ENCODE results near the gene SH3RF3. TPM values are rescaled to one million over a fixed set of nuclear protein-coding genes. Genes with fewer than 3 reads are reported as not detected.

Gene SH3RF3
- total RNA-seq, 1 donor from 2014 or later = 0.28 TPM

DNA sequence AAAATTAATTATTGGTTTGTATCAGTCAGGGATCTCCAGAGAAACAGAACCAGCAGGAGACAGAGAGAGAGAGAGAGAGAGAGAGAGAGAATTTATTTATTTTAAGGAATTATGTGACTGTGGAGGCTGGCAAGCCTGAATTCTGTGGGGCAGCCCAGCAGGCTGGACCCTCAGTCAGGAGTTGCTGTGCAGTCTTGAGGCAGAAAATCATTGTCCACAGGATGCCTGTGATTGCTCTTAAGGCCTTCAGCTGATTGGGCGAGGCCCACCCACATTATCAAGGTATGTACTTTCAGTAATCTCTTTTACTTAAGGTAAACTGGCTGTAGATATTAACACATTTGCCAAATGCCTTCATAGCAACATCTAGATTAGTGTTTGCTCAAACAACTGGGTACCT, 329.5 kb downstream of the SH3RF3 start:
- H3K9me3 ChIP-seq (ENCODE audit: low read depth) = no peaks in the 10 kb centered on the region
- no peaks in the 10 kb centered on the region for H4K20me1 ChIP-seq (ENCODE audit: low read depth)
- no peaks in the 10 kb centered on the region for H3K4me1 ChIP-seq
- no peaks in the 10 kb centered on the region for H3K27me3 ChIP-seq
- no peak overlapping the region for H3K27ac ChIP-seq
- Mint-ChIP-seq H3K4me3 (no peak overlapping the region), H3K9me3 (no peaks in the 10 kb centered on the region), H3K27me3 (ENCODE audit: insufficient read depth, low read depth) (peaks cover 3% of the 10 kb centered on the region), H3K27ac (no peak overlapping the region), H3K4me1 (peaks cover 4% of the 10 kb centered on the region), H3K36me3 (peaks cover 9% of the 10 kb centered on the region)
- no peak overlapping the region for H3K4me2 ChIP-seq
- no peak overlapping the region for H2AFZ ChIP-seq (replicated peaks)
- no peak for DNase-seq (ENCODE audit: low spot score)
- no peak overlapping the region for H3K4me3 ChIP-seq
- no peaks in the 10 kb centered on the region for H3F3A ChIP-seq (ENCODE audit: low read depth)
- no peaks in the 10 kb centered on the region for H3K79me2 ChIP-seq (ENCODE audit: low read depth)
- TF ChIP-seq EZH2 (IDR thresholded peaks at IDR 0.05) (no peak), EZH2phosphoT487 (IDR thresholded peaks at IDR 0.05) (no peak)
- TF ChIP-seq, protein P1, sequence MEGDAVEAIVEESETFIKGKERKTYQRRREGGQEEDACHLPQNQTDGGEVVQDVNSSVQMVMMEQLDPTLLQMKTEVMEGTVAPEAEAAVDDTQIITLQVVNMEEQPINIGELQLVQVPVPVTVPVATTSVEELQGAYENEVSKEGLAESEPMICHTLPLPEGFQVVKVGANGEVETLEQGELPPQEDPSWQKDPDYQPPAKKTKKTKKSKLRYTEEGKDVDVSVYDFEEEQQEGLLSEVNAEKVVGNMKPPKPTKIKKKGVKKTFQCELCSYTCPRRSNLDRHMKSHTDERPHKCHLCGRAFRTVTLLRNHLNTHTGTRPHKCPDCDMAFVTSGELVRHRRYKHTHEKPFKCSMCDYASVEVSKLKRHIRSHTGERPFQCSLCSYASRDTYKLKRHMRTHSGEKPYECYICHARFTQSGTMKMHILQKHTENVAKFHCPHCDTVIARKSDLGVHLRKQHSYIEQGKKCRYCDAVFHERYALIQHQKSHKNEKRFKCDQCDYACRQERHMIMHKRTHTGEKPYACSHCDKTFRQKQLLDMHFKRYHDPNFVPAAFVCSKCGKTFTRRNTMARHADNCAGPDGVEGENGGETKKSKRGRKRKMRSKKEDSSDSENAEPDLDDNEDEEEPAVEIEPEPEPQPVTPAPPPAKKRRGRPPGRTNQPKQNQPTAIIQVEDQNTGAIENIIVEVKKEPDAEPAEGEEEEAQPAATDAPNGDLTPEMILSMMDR (IDR thresholded peaks at IDR 0.05) = no peak
- H3K36me3 ChIP-seq = no peaks in the 10 kb centered on the region
- H3K9ac ChIP-seq = no peak overlapping the region

DNA sequence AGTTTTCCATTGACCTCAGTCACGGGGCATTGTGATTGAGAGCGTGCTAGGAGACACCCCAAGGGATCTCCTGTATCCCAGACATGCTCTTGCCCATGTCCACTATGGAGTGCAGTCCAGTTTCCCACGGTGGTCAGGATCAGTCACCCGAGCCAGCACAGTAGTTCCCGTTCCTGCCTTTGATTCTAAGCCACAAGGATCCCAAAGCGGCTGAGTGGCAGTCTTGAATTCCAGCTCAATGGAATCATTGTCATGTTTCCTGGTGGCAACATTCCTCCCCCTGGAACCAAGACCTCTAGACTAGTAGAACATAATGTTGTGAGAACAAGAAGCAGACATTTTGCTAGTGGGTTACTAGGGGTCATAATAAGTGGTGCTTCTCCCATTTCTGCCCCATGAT, 330.5 kb downstream of the SH3RF3 start:
- no peak for DNase-seq (ENCODE audit: low spot score)
- no peaks in the 10 kb centered on the region for H3K36me3 ChIP-seq
- TF ChIP-seq EZH2phosphoT487 (IDR thresholded peaks at IDR 0.05) = no peak
- TF ChIP-seq, protein P1 (IDR thresholded peaks at IDR 0.05) = no peak
- TF ChIP-seq EZH2 (IDR thresholded peaks at IDR 0.05) = no peak
- Mint-ChIP-seq H3K4me3 (no peak overlapping the region), H3K9me3 (no peaks in the 10 kb centered on the region), H3K36me3 (peaks cover 9% of the 10 kb centered on the region), H3K27me3 (ENCODE audit: insufficient read depth, low read depth) (peaks cover 3% of the 10 kb centered on the region), H3K4me1 (peaks cover 4% of the 10 kb centered on the region), H3K27ac (no peak overlapping the region)
- no peak overlapping the region for H3K27ac ChIP-seq
- no peaks in the 10 kb centered on the region for H4K20me1 ChIP-seq (ENCODE audit: low read depth)
- no peaks in the 10 kb centered on the region for H3K27me3 ChIP-seq
- H3F3A ChIP-seq (ENCODE audit: low read depth) = no peaks in the 10 kb centered on the region
- no peaks in the 10 kb centered on the region for H3K9me3 ChIP-seq (ENCODE audit: low read depth)
- no peaks in the 10 kb centered on the region for H3K4me1 ChIP-seq
- no peaks in the 10 kb centered on the region for H3K79me2 ChIP-seq (ENCODE audit: low read depth)
- H3K4me2 ChIP-seq = no peak overlapping the region
- no peak overlapping the region for H2AFZ ChIP-seq (replicated peaks)
- H3K9ac ChIP-seq = no peak overlapping the region
- H3K4me3 ChIP-seq = no peak overlapping the region

DNA sequence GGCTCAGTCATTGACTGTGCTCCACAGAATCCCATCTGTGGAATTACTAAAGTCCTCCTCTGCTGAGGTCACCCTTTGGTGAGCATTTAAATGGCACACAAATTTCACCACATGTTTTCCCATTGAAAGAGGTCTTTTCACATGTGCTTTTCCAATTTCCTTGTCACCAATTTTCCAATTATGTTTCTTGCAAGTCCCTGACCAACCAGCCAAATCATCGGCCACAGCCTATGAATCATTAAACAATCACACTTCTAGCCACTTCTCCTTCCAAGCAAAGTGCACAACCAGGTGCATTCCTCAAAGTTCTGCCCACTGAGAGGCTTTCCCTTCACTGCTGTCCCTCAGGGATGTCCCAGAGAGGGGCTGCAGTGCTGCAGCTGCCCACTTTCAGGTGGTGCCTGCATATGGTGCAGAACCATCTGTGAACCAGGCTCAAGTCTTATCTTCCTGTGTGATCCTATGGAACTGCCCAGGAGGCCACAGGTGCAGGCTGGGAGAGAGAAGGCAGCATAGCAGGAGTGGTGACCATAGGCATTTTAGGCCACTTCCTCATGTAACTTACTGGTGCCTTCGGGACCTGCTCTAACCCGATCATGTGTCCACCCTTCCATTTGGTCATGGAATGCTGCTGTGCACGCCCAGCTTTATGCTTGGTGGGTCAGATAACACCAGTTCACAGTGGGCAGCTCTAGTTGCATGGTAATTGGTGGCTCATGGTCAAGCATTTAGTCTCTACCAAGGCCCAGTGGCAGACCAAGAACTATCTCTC, 331.7 kb downstream of the SH3RF3 start:
- Histone ChIP-seq H3K27ac (no peak overlapping the region), H3F3A (ENCODE audit: low read depth) (no peaks in the 10 kb centered on the region), H3K9me3 (ENCODE audit: low read depth) (no peaks in the 10 kb centered on the region), H3K9ac (no peak overlapping the region), H2AFZ (replicated peaks) (no peak overlapping the region), H3K36me3 (no peaks in the 10 kb centered on the region), H3K79me2 (ENCODE audit: low read depth) (no peaks in the 10 kb centered on the region), H3K4me2 (no peak overlapping the region), H3K4me1 (no peaks in the 10 kb centered on the region), H4K20me1 (ENCODE audit: low read depth) (no peaks in the 10 kb centered on the region), H3K4me3 (no peak overlapping the region), H3K27me3 (no peaks in the 10 kb centered on the region)
- no peaks in the 10 kb centered on the region for H3K9me3 Mint-ChIP-seq
- peaks cover 9% of the 10 kb centered on the region for H3K36me3 Mint-ChIP-seq
- H3K27ac Mint-ChIP-seq = no peak overlapping the region
- peaks cover 3% of the 10 kb centered on the region for H3K27me3 Mint-ChIP-seq (ENCODE audit: insufficient read depth, low read depth)
- no peak for TF ChIP-seq EZH2 (IDR thresholded peaks at IDR 0.05)
- TF ChIP-seq EZH2phosphoT487 (IDR thresholded peaks at IDR 0.05) = no peak
- TF ChIP-seq, protein P1 (IDR thresholded peaks at IDR 0.05) = no peak
- H3K4me1 Mint-ChIP-seq = peaks cover 4% of the 10 kb centered on the region
- no peak for DNase-seq (ENCODE audit: low spot score)
- H3K4me3 Mint-ChIP-seq = peak overlapping the region; percentile 53
